Measurements from ENCODE around the gene HS2ST1. TPM values are rescaled to one million over a fixed set of nuclear protein-coding genes. Genes with fewer than 3 reads are reported as not detected.

The HS2ST1 gene
- total RNA-seq, 1 experiment from 2014 or later: 30.1 TPM

- Histone ChIP-seq H2AFZ (ENCODE audit: low read depth, low read length, poor library complexity, severe bottlenecking) (no peak overlapping the region), H3K27ac (ENCODE audit: low read depth, low read length) (no peak overlapping the region), H3K9me3 (ENCODE audit: control insufficient read depth in 1 of 2, insufficient read depth in 1 of 2, low read depth in 1 of 2, low read length in 2 of 2) (no peaks in the 10 kb centered on the region), H3K79me2 (ENCODE audit: insufficient read depth, low read length) (0 out of 2 replicates have a peak, but pooled peaks cover 3% of the 10 kb centered on the region), H3K9me2 (ENCODE audit: insufficient read depth) (no peaks in the 10 kb centered on the region), H3K9ac (ENCODE audit: low read length) (no peak overlapping the region), H3K4me3 (replicated peaks in 1 of 2; ENCODE audit: low read depth in 1 of 2, low read length in 2 of 2) (no peak overlapping the region), H3K4me1 (ENCODE audit: control insufficient read depth in 1 of 2, insufficient read depth in 2 of 2, low read length in 2 of 2) (peaks cover 4% of the 10 kb centered on the region in 2 experiments; a peak in 3 of 4 replicates), H3K4me2 (ENCODE audit: low read length) (no peak overlapping the region), H3K27me3 (ENCODE audit: insufficient read depth, low read length) (no peaks in the 10 kb centered on the region), H3K36me3 (ENCODE audit: control insufficient read depth in 1 of 2, insufficient read depth in 2 of 2, low read length in 2 of 2) (no peaks in the 10 kb centered on the region), H4K20me1 (ENCODE audit: insufficient read depth) (no peaks in the 10 kb centered on the region)
- no peak for DNase-seq (ENCODE audit: low read depth, low spot score)
- TF ChIP-seq RAD21 (IDR thresholded peaks at IDR 0.05; ENCODE audit: low read depth) (no peak), SP1 (IDR thresholded peaks at IDR 0.05; ENCODE audit: low read depth) (no peak), REST (IDR thresholded peaks at IDR 0.05; ENCODE audit: low read depth) (no peak), EZH2 (IDR thresholded peaks at IDR 0.05) (no peak), SIN3A (IDR thresholded peaks at IDR 0.05; ENCODE audit: low read depth) (no peak), POLR2A (IDR thresholded peaks at IDR 0.05; ENCODE audit: borderline replicate concordance, extremely low read depth, insufficient read depth, insufficient read length) (no peak), JUND (IDR thresholded peaks at IDR 0.05) (no peak), POLR2AphosphoS5 (IDR thresholded peaks at IDR 0.05; ENCODE audit: low read depth, low read length) (no peak), FOSL1 (IDR thresholded peaks at IDR 0.05; ENCODE audit: low read depth) (no peak), EZH2phosphoT487 (IDR thresholded peaks at IDR 0.05; ENCODE audit: borderline replicate concordance) (no peak), CBX3 (IDR thresholded peaks at IDR 0.05; ENCODE audit: low read depth) (no peak)
- TF ChIP-seq, protein P1, sequence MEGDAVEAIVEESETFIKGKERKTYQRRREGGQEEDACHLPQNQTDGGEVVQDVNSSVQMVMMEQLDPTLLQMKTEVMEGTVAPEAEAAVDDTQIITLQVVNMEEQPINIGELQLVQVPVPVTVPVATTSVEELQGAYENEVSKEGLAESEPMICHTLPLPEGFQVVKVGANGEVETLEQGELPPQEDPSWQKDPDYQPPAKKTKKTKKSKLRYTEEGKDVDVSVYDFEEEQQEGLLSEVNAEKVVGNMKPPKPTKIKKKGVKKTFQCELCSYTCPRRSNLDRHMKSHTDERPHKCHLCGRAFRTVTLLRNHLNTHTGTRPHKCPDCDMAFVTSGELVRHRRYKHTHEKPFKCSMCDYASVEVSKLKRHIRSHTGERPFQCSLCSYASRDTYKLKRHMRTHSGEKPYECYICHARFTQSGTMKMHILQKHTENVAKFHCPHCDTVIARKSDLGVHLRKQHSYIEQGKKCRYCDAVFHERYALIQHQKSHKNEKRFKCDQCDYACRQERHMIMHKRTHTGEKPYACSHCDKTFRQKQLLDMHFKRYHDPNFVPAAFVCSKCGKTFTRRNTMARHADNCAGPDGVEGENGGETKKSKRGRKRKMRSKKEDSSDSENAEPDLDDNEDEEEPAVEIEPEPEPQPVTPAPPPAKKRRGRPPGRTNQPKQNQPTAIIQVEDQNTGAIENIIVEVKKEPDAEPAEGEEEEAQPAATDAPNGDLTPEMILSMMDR (IDR thresholded peaks at IDR 0.05 in 2 of 3, conservative IDR thresholded peaks at IDR 0.05 in 1 of 3; ENCODE audit: borderline replicate concordance in 1 of 3, insufficient read depth in 1 of 3, low read depth in 2 of 3, low read length in 2 of 3): no peak
- TF ChIP-seq, protein P2, sequence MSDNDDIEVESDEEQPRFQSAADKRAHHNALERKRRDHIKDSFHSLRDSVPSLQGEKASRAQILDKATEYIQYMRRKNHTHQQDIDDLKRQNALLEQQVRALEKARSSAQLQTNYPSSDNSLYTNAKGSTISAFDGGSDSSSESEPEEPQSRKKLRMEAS (IDR thresholded peaks at IDR 0.05): no peak
- RAD21 ChIA-PET (ENCODE audit: low non-redundant PET in 1 of 2, low total read pairs in 2 of 2, uncharacterized antibody in 2 of 2, unreplicated experiment in 2 of 2): interaction anchor here in 1 of 2 experiments (0.6 kb wide), 1 partner anchor 26 kb away, joined by 3 read pairs; no protein-coding TSS in a partner anchor
- POLR2A ChIA-PET: no interaction called here
- CTCF ChIA-PET: no interaction called here
- BruUV-seq (replicated peaks): no TSS peak
- ATAC-seq: no peak
- intact Hi-C loops (cut with micrococcal nuclease): no loop called here
Observed at GRCh38 chr1:86998280-86998679, 83.8 kb downstream of the HS2ST1 start.

Data from HCT116 (cell line).